Neural crest cell (in vitro differentiated cells): ENCODE measurements around the gene TEDC1. TPM values are rescaled to one million over a fixed set of nuclear protein-coding genes. Genes with fewer than 3 reads are reported as not detected.
A peak's percentile ranks its signal among the peaks of the same experiment; 100 is the strongest.

Experiments
- DNase-seq: peaks from one replicate; pipeline ENCODE4 v3.0.0; 2021; ENCODE audit warnings: low read depth, mixed read lengths, low spot score
- H3K27ac Mint-ChIP-seq: one replicate; pipeline ENCODE4 v1.8.0; 2021; ENCODE audit warnings: mild to moderate bottlenecking, mixed read lengths; ENCODE audit not compliant: unreplicated experiment
- H3K27me3 Mint-ChIP-seq: 2 replicates; pipeline ENCODE4 v1.8.0; 2021; ENCODE audit warnings: low read depth, mild to moderate bottlenecking, mixed read lengths
- H3K36me3 Mint-ChIP-seq: 2 replicates; pipeline ENCODE4 v1.8.0; 2021; ENCODE audit warnings: low read depth, mild to moderate bottlenecking, mixed read lengths
- H3K4me1 Mint-ChIP-seq: 2 replicates; pipeline ENCODE4 v1.8.0; 2021; ENCODE audit warnings: mixed read lengths
- H3K4me3 Mint-ChIP-seq: one replicate; pipeline ENCODE4 v1.8.0; 2021; ENCODE audit warnings: mild to moderate bottlenecking, mixed read lengths
- H3K9me3 Mint-ChIP-seq: 2 replicates; pipeline ENCODE4 v1.8.0; 2021; ENCODE audit warnings: mixed read lengths
- CTCF ChIP-seq: fragments of 200-600 bp; sonication (generic); conservative IDR thresholded peaks from 2 replicates; pipeline ENCODE4 v1.5.0; 2021; ENCODE audit warnings: antibody characterized with exemption, mild to moderate bottlenecking
- total RNA-seq: library from RNA; stranded (reverse); gene quantifications from 2 replicates; pipeline ENCODE4 v1.2.1, GENCODE V29; 2021

The TEDC1 gene
- total RNA-seq, 1 donor from 2014 or later: 44.9 TPM

GRCh38 chr14:105508069-105508468 is 17.0 kb downstream of the TEDC1 start:
- TF ChIP-seq CTCF: no peak

GRCh38 chr14:105508601-105509000 is 17.6 kb downstream of the TEDC1 start:
- Mint-ChIP-seq H3K4me3 (no peak overlapping the region), H3K9me3 (no peaks in the 10 kb centered on the region), H3K36me3 (no peaks in the 10 kb centered on the region), H3K27me3 (peaks cover 46% of the 10 kb centered on the region), H3K4me1 (peaks cover 4% of the 10 kb centered on the region), H3K27ac (no peak overlapping the region)
- DNase-seq: no peak
- no peak for TF ChIP-seq CTCF

More at GRCh38 chr14:105508069-105508468, 17.0 kb downstream of the TEDC1 start:
- Mint-ChIP-seq H3K4me3 (no peak overlapping the region), H3K9me3 (no peaks in the 10 kb centered on the region), H3K27me3 (peaks cover 46% of the 10 kb centered on the region), H3K36me3 (no peaks in the 10 kb centered on the region), H3K4me1 (peaks cover 8% of the 10 kb centered on the region), H3K27ac (no peak overlapping the region)
- no peak for DNase-seq

DNA sequence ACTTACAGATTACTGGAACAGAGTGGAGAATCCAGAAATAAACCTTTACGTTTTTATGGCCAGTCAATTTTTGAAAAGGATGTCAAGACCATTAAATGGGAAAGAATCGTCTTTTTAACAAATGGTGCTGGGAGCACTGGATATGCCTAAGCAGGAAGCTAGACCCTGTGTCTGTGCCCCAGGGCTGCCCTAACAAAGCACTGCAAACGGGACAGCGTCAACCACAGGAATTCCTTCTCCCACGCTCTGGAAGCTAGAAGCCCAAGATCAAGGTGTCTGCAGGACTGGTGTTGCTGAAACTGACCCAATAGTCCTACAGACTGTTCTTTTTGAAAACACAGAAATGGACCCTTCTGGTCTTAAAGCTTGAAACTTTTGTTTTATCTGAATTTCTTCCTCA is 26.1 kb downstream of the TEDC1 start:
- DNase-seq: no peak
- no peak for TF ChIP-seq CTCF
- Mint-ChIP-seq H3K36me3 (no peaks in the 10 kb centered on the region), H3K4me3 (no peak overlapping the region), H3K9me3 (peaks cover 10% of the 10 kb centered on the region), H3K4me1 (no peaks in the 10 kb centered on the region), H3K27ac (no peak overlapping the region), H3K27me3 (peaks cover 58% of the 10 kb centered on the region)

DNA sequence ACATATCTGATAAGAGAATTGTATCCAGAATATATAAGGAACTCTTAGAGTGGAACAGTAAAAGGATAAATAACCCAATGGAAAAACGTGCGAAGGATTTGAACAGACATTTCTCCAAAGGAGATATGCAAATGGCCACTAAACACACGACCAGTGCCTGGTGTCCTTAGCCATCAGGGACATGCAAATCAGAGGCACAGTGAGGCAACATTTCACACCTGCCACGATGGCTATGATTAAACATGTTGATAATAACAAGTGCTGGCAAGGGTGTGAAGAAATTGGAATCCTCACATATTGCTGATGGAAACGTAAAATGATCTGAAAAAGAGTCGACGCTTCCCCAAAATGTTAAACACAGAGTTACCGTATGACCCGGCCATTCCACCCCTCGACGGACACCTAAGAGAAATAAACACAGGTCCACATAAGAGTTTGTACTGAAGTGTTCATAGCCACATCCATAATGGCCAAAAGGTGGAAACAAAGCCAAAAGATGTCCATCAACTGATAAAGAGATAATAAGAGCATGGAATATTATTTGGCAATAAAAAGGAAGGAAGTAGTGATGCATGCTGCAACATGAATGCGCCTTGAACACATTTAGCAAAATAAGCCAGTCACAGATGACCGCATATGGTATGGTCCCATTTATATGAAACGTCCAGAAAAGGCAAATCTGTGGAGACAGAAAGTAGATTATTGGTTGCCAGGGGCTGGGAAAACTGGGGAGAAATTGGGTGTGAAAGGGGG is 29.1 kb downstream of the TEDC1 start:
- H3K36me3 Mint-ChIP-seq: no peaks in the 10 kb centered on the region
- H3K27me3 Mint-ChIP-seq: peaks cover 63% of the 10 kb centered on the region
- no peak for DNase-seq

DNA sequence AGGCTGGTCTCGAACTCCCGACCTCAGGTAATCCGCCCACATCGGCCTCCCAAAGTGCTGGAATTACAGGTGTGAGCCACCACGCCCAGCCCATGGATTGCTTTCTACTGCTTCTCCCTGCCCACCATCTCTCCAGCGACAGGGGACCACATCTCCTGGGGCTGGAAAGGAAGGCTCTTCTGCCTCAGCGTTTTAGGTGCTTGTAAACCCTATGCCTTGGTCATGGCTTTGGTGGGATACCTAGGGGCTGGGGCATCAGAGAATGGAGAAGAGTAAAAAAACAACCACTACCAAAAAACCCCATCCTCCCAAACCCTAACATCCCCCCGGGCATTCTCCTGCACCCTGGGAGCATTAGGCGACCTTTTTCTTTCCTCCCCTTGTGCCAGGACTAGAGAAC is 34.3 kb downstream of the TEDC1 start:
- Mint-ChIP-seq H3K36me3 (no peaks in the 10 kb centered on the region), H3K27me3 (peaks cover 34% of the 10 kb centered on the region), H3K9me3 (no peaks in the 10 kb centered on the region), H3K27ac (no peak overlapping the region), H3K4me3 (peak overlapping the region; percentile 80), H3K4me1 (no peaks in the 10 kb centered on the region)
- no peak for DNase-seq
- TF ChIP-seq CTCF: no peak

More for the DNA sequence above, 29.1 kb downstream of the TEDC1 start:
- Mint-ChIP-seq H3K4me1 (no peaks in the 10 kb centered on the region), H3K27ac (no peak overlapping the region), H3K9me3 (peaks cover 7% of the 10 kb centered on the region), H3K4me3 (no peak overlapping the region)
- TF ChIP-seq CTCF: no peak
